HG02678 (cell line): Measurements from ENCODE around the gene CLEC16A.

Experiments used
- ATAC-seq: cut with Tn5 transposase; IDR thresholded peaks from one replicate; pipeline ENCODE4 v1.9.1; 2021; ENCODE audit warnings: mild to moderate bottlenecking, moderate library complexity; ENCODE audit not compliant: unreplicated experiment

CLEC16A gene

GRCh38 chr16:11165894-11166665 is 221.7 kb downstream of the CLEC16A start:
- ATAC-seq = no peak

DNA sequence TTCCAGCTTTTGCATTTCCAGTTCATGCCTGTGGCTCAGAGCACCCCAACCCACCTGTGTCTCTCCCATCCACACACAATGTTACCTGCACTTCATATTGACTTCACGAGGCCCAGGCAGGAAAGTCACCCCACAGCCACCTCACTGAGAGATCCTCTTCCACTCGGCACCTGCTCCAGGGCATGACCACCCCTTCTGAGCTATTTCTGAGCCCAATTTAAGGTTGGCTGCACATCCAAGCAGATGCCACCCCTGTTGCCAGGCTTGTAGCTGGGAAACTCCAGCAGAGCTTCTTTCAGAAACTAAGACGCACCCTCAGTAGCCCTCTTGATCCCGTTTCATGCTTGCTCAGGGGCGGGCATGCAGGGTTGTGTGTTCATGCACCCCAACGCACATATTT is 223.2 kb downstream of the CLEC16A start:
- ATAC-seq = no peak

DNA sequence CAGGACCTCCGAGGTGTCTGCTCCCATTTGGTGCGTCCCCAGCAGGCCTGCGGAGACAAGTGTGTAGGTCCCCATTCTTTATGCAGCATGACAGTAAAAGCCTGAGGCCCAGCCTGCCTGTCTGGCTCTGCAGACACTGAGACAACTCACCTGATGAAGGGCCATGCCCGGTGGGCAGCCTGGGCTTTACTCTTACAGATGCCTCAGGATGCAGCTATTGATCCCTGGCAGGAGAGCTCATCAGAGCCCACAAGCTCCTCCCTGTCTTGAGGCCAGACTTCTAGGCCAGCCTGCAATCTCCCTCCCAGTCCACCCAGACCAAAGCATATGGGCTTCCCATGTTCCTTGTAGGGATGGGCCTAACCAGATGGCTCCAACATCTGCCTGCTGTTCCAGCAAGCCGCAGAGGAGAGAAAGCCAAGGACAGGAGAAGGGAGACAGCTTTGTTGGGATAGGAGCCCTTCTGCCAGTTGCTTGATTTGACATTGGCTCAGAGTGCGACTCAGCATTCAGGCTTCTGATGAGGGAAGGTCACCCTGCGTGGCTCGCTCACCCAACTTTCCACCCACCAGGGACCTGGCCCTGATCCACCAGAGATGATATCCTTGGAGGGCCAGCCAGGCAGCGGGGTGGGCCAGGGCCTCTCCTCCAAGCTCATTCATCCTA is 224.2 kb downstream of the CLEC16A start:
- no peak for ATAC-seq

DNA sequence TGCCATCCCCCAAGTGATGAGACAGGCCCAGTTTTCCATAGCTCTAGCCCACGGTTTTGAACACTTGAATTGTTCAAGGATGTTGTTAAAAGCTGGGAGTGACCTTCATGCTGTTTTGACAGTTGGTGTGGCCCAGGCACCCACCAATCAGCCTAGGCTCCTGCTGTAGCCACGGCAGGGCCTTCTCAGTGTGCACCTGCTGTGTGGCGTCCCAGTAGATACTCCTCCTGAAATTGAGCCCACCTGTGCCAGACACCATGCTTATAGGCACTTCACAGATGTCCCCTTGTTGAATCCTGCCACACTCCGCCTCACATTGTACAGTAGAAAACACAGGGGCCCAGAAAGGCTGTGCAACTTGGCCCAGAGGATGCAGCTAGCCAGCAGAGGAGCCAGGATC is 225.3 kb downstream of the CLEC16A start:
- ATAC-seq = no peak

GRCh38 chr16:11170201-11170600 is 225.8 kb downstream of the CLEC16A start:
- no peak for ATAC-seq

GRCh38 chr16:11170696-11171447 is 226.5 kb downstream of the CLEC16A start:
- no peak for ATAC-seq

GRCh38 chr16:11171448-11171709 is 227.0 kb downstream of the CLEC16A start:
- ATAC-seq = no peak

DNA sequence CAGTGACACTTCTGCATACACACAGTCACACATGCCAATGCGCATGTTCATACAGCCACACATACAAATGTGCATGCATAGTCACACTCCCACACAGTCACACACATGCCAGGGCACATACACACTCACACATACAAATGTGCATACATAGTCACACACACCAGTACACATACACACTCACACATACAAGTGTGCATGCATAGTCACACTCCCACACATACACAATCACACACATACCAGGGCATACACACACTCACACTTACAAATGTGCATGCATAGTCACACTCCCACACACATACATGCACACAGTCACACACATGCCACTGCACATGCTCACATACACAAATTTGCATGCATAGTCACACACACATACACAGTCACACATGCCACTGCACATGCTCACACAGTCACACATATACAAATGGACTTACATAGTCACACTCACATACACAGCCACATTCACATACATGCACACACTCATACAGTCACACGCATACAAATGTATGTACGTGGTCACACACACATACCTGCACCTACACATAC is 227.5 kb downstream of the CLEC16A start:
- no peak for ATAC-seq

DNA sequence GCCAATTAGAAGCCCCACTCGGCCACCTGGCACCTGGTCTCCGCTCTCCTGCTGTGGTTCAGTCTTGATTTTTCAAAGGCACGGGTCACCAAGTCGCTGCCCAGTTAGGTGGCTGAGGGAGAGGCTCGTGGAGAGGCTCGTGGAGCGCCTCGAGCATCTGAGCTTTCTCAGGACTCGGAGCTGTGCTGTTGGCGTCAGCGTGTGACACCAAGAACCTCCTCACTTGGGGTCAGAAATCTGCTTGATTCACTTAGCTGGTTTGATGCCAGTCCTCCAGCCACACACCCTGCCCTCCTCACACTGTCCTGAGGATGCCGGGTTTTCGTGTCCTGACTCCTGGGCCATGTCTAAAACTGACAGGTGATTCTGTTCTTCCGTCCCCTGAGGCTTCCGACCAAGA is 229.1 kb downstream of the CLEC16A start:
- ATAC-seq = no peak

DNA sequence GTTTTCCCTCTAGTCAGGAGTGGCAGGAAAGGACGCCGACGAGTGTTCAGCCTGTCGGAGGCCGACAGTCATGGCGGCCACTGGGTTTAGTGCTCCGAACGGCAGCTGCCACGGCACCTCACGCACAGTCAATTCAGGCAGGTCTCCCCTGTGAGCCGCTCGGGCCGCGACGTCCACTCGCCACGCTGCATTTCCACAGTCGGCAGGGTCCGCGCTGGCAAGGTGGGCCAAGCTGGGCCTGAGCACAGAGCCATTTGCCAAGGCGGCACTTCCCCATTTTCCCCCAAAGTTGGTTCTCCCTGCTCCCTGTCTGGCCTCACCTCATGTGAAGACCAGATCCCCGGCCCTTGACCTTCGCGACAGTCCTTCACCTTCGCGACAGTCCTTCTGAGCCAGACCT is 229.8 kb downstream of the CLEC16A start:
- ATAC-seq = no peak

- ATAC-seq = no peak
Measured at GRCh38 chr16:11175106-11175786, 230.9 kb downstream of the CLEC16A start.

GRCh38 chr16:11175787-11176341 is 231.5 kb downstream of the CLEC16A start:
- peak; percentile 60 for ATAC-seq

DNA sequence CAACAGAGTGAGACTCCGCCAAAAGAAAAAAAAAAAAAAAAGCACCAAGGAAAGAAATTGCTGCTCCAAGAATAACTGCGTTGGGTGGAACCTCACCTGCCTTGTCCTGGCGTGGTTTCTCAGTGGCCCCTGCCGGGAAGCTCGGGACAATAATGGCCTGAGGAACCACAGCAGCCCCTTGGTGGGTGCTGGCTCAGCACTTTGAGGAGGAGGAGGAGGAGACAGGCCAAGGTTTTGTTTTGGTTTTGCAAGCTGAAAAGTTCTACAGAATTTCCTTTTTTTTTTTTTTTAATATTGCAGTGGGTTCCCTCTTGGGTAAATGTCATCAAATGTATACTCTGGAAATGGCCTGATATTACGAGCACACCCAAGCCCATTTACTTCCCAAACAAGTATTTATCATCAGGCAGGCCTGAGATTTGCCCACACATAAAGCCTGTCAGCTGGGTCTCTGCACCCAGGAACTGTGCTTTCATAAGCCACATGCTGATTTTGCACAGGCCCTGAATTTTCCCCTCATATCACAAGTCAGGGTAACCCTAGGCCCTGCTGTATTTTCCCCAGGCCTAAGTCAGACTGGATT is 233.3 kb downstream of the CLEC16A start:
- ATAC-seq = no peak

- ATAC-seq = no peak
Measured at GRCh38 chr16:11178424-11178823, 234.1 kb downstream of the CLEC16A start.

- ATAC-seq = no peak
Measured at GRCh38 chr16:11179574-11179973, 235.2 kb downstream of the CLEC16A start.

- ATAC-seq = no peak
Measured at GRCh38 chr16:11180489-11180888, 236.1 kb downstream of the CLEC16A start.

DNA sequence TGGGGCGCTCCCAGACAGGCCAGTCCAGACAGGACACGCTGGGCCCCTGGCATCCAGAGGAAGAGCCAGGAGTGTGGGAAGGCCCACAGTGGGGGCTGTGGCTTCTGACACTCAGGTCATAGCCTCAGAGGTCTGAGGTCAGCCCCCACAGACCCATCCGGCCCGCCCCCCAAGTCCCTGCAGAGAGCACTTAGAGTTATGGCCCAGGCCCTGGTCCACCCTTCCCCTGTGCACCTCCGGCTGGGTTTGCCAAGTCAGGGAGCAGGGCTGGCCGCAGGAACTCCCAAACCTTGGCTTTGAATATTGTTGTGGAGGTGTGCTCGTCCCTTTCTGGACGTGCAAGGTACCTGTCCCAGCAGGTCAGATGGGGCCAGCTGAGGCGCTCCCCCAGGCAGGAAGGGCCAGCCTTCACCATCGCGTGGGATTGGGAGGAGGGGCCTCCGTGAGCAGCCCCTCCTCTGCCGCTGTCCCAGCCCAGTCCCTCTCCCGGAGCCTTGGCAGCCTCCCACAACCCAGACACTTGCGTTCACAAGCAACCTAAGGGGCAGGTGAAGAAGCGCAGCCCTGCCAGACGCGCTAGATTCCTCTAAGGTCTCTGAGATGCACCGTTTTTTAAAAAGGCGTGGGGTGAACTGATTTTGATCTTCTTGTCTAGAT is 237.0 kb downstream of the CLEC16A start:
- no peak for ATAC-seq

DNA sequence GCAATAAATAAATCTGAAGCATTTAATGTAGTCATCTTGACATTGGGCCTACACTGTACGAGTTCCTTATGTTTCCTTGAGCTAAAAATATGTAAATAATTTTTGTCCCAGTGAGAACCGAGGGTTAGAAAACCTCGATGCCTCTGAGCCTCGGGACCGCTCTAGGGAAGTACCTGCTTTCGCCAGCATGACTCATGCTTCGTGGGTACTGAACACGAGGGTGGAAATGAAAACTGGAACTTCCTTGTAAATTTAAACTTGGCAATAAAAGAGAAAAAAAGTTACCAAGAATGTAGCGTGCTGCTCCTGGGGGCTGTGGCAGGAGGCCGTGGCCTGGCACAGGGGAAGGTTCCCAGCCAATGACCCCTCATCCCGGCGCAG is 237.5 kb downstream of the CLEC16A start:
- no peak for ATAC-seq

GRCh38 chr16:11182411-11182810 is 238.0 kb downstream of the CLEC16A start:
- ATAC-seq = no peak
